ENCODE results near the gene PHGDH.
"Not testable (repeated sequence)": the region's sequence is repeated elsewhere in the genome, so short reads cannot be mapped to it uniquely, and the experiment has no call there.

The PHGDH gene

GRCh38 chr1:119711804-119712341 lies at the start of gene PHGDH:
Gene PHGDH, plus strand, starts transcription at chr1:119711934. Its CDS starts 89 bp downstream, at chr1:119712023.
- DNase-seq (ENCODE audit: low spot score): peak; percentile 93

GRCh38 chr1:119662034-119662437 lies 49.7 kb upstream of the PHGDH start:
- DNase-seq (ENCODE audit: low spot score): no peak

- DNase-seq (ENCODE audit: low spot score): no peak
These were observed 47.7 kb upstream of the PHGDH start for GRCh38 chr1:119664067-119664466.

DNA sequence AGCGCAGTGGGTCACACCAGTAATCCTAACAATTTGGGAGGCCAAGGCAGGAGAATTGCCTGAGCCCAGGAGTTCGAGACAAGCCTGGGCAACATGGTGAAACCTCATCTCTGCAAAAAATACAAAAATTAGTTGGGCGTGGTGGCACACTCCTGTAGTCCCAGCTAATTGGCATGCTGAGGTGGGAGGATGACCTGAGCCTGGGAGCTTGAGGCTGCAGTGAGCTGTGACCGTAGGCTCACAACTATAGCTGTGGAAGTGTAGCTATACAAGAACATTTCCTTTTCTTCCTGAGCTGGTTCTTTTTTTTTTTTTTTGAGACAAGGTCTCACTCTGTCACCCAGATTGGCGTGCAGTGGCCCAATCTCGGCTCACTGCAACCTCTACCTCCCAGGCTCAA lies 44.6 kb upstream of the PHGDH start:
- DNase-seq (ENCODE audit: low spot score): no peak

DNA sequence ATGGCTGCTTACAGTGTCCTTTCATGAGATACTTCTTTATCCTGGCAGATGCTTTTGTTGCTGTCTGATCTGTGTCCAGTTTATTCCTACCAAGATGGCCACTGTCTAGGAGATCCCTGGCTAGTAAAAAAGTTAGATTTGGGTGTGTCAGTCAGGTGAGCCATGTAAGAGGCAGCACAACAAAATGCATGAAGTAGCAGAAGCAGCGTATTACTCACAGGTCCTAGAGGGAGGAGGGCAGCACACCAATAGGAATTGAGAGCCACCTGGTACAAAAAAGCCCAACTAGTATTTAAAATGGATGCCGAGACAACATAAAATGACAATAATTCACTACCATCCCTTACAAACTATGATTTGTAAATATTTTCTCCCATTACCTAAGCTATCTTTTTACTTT lies 40.8 kb upstream of the PHGDH start:
- no peak for DNase-seq (ENCODE audit: low spot score)

- DNase-seq (ENCODE audit: low spot score): no peak
These were observed 38.4 kb upstream of the PHGDH start for GRCh38 chr1:119673171-119673940.

- no peak for DNase-seq (ENCODE audit: low spot score)
These were observed 37.6 kb upstream of the PHGDH start for GRCh38 chr1:119674111-119674526.

DNA sequence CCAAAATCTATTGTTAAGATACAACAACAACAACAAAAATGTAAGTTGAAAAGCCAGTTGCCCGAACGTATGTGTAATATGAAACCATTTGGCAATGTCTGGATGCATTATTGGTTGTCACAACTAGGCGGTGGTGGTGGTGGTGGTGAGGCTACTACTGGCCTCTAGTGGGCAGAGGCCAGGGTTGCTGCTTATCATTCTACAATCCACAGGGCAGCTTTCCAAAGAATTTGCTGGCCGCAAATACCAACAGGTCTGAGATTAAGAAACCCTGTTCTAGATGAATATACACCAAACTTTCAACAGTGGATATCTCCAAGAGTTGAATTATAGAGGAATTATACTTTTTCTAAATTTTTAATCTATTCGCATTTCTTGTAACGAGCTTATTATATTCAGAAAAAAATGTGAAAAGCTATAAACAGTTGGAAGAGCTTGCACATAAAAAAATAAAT lies 36.9 kb upstream of the PHGDH start:
- peak; percentile 37 for DNase-seq (ENCODE audit: low spot score)

DNA sequence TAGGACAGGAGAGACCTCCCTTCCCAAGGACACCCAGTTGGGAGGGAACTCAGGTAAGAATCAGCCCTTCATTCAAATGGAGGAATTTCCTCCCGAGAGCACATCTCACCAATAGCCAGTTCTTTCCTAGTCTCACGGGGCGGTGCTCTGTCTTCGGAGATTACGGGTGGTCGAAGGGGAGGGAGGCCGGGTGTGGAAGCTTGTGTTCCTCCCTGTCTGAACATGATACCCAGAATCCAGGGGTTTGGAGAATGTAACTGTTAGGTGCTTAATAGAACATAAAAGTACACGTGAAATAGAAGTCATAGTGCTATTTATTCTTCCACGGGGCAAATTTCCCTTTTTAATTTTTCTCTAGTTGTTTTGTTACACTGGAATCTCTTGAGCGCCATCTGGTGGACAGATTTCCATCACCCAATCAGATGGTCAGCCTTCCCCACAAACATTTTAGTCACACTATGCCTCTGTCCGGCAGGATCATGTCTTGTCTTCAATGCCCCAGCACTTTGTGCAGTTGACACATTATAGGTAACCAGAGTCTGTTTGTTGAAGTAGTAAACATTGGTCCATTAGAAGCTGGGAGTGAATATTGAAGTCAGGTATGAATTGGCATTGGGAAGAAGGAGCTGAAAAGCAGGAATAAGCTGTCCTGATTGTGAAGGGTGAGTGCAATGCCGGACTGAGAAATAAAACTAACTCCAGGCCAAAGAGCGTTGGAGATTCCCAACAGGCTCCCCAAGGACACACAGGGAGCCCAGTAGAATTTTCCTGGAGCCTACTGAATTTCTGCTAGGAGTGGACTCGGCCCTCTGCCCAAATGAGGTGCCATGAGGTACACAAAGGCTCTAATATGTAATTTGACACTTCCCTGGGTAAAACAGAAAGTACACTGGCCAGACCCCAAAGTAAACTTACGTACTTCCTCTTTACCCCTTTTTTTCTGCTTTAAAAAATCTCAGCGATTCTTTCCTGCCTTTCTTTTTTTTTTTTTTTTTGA lies 36.1 kb upstream of the PHGDH start:
- DNase-seq (ENCODE audit: low spot score): peak; percentile 81

DNA sequence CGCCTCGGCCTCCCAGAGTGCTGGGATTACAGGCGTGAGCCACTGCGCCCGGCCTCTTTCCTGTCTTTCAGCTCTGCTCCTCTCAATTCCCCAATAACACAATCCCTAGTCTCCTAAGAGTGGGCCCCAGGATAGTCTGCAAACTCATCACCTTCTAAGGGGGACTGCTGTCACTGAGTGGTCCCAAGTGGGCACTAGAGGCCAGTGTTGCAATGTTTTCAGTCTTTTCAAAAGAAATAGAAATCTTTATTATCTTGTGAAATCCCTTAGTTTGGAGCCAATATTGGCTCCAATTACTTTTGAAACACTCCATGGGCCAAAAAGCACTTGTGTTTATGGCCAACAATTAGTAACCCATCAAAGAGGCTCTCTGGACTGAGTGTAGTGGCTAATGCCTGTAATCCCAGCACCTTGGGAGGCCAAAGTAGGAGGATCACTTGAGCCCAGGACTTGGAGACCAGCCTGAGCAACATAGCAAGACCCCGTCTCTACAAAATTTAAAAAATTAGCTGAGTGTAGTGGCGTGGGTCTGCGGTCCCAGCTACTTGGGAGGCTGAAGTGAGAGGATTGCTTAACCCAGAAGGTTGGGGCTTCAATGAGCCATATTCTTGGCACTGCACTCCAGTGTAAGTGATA lies 35.0 kb upstream of the PHGDH start:
- DNase-seq (ENCODE audit: low spot score): no peak

DNA sequence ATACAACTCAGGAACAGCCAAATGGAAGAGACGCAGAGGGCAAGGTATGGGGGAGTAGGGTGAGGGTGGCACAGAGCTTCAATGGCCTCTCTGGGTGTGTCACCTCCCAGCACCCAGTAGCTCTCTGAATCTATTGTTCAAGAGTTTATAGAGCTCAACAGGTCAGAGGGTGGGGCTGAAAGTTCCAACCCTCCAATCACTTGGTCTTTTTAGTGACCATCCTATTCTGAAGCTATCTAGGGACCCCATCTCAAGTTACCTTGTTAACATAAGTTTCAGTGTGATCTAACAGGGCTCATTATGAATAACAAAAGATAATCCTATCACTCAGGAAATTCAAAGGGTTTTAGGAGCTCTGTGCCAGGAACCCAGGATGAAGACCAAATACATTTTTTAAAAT lies 32.5 kb upstream of the PHGDH start:
- DNase-seq (ENCODE audit: low spot score): no peak

DNA sequence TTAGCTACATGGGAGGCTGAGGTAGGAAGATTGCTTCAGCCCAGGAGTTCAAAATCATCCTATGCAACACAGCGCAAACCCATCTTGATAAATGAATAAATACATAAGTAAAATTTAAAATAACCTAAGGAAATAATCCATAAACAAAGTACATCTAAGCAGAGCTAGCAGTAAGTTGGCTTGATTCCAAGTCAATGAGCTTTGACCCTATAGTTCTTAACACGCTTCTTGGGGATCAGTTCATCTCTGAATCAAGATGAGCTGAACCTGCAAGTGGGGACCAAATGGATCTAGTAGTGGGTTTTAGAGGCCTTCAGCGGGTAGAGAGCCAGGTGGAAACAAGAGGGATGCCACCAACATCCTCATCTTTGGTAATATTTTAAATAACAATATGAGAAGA lies 31.5 kb upstream of the PHGDH start:
- no peak for DNase-seq (ENCODE audit: low spot score)

DNA sequence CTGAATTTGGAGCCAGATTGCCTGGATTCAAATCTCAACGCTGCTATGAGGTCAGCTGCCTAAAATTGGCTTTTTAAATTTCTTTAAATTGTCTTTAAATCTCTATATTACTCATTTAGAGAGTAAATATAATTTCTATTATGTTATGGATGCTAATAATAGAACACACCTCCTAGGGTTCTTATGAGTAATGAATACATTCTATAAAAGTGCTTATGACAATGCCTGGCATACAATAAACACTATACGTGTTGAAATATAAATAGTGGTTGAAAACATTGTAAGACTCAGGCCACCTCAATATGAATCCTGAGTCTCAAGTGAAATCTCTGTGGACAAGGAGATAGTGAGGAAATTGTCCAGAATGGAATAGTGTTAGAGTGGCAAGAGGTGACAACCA lies 31.0 kb upstream of the PHGDH start:
- DNase-seq (ENCODE audit: low spot score): no peak

DNA sequence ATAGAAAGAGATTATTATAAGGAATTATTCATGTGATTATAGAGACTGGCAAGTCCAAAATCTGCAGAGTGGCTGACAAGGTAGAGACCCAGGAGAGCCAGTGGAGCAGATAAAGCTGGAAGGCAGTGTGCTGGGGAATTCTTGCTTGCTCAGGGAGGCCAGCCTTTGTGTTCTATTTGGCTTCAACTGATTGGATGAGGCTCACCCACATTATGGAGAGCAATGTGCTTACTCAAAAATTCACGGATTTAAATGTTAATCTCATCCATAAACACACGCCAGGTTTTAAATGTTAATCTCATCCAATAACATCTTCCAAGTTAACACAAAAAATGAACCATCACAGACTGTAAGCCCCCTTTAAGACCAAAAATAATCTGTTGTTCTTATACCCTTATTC lies 30.2 kb upstream of the PHGDH start:
- no peak for DNase-seq (ENCODE audit: low spot score)

DNA sequence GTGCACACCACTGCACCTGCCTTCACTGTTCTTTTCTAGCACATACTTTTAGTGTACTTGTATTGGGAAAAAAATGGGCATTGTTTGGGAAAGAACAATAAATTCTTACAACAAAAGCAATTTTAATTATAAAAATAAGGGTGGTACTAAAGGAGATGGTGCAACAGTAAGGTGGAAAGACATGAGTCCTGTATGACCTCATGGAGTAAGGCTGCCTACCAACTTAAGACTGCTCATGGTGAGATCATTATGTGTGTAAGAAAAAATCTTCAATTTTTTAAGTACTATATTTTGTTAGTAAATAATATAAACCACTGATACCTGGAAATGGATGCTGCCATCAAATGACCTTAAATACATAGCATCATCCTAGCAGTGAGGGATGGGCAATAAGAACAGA lies 29.6 kb upstream of the PHGDH start:
- DNase-seq (ENCODE audit: low spot score): no peak

GRCh38 chr1:119683893-119684292 lies 27.8 kb upstream of the PHGDH start:
- DNase-seq (ENCODE audit: low spot score): no peak

DNA sequence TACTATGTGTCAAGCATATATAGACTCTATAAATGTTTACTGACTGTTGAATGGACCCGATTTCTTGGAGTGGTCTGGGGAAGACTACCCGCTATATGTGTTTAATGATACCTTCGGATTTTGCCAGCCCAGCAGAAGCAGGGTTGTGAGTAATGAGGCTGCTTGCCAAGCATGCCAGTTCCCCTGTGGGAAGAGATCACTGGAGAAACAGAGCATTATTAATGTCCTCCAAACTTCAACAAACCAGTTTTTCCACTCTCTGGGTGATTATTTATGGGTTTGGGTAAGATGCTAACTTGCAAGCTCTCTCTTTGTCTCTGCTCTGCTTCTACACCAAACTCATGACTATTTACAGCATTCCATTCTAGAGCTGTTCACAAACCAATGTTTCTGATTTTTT lies 25.1 kb upstream of the PHGDH start:
- peak; percentile 30 for DNase-seq (ENCODE audit: low spot score)

- peak; percentile 47 for DNase-seq (ENCODE audit: low spot score)
These were observed 24.2 kb upstream of the PHGDH start for GRCh38 chr1:119687434-119688079.

DNA sequence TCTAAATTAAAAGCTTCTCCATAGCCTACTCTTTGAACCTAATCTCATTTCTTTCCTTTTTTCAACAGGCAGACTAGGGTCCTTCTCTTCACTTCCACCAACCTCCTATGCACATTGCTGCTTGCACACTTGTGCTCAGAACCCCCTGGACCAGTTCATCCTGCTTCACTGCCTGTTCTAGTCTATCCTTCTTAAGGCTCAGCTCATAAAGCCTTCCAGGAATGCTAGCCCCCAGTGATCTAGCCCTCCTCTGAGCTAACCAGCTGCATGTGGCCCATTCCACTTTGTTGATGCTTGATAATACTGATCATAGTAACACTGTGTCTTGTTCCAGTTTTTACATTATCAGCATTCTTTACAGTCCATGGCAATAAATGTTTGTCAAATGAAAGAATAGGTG lies 22.9 kb upstream of the PHGDH start:
- no peak for DNase-seq (ENCODE audit: low spot score)

DNA sequence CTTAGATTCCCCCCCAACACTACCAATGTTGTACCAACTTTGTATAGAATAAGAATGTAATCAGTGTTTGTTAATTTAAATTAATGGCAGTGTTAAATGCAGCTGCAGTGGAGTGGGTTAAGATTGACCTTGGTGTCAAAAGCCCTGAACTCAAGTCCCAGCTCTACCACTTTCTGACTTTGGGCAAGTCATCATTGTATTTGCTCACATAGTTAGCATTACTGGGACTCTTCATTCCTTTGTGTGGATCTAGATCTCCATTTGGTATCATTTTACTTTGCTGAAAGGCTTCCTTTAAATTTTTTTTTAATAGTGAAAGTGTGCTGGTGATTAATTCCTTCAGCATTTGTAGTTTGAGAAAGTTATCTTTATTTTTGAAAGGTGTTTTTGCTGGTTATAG lies 22.2 kb upstream of the PHGDH start:
- DNase-seq (ENCODE audit: low spot score): no peak

- DNase-seq (ENCODE audit: low spot score): not testable (repeated sequence)
These were observed 14.9 kb upstream of the PHGDH start for GRCh38 chr1:119696863-119697262.

GRCh38 chr1:119697598-119697997 lies 14.1 kb upstream of the PHGDH start:
- no peak for DNase-seq (ENCODE audit: low spot score)
